Endometrial microvascular endothelial cells (primary cell): Measurements from ENCODE around the gene COL5A1. TPM values are rescaled to one million over a fixed set of nuclear protein-coding genes. Genes with fewer than 3 reads are reported as not detected.

Experiments
- in situ Hi-C: cut with HindIII; loops from 2 replicates; pipeline ENCODE4 v1.10.0; 2017; ENCODE audit warnings: low sequenced_read_pairs, low pct_unique_long_range_greater_than_20kb; ENCODE audit errors: inconsistent ontology term
- total RNA-seq: library from RNA; depleted of rRNA; stranded (reverse); fragments of >200 nt; gene quantifications from one replicate; pipeline ENCODE4 v1.2.3, GENCODE V29; 2015; ENCODE audit errors: inconsistent ontology term

COL5A1 gene
- total RNA-seq, 1 donor from 2014 or later: 23.8 TPM

- in situ Hi-C loops: no loop called here
Measured at GRCh38 chr9:134650431-134651190, 9.0 kb downstream of the COL5A1 start.

GRCh38 chr9:134651226-134651905 is 9.8 kb downstream of the COL5A1 start:
- in situ Hi-C loops: no loop called here

- in situ Hi-C loops: no loop called here
Measured at GRCh38 chr9:134652291-134653225, 11.0 kb downstream of the COL5A1 start.

GRCh38 chr9:134653259-134654009 is 11.8 kb downstream of the COL5A1 start:
- in situ Hi-C loops: no loop called here

- in situ Hi-C loops: no loop called here
Measured at GRCh38 chr9:134655101-134655500, 13.5 kb downstream of the COL5A1 start.

- in situ Hi-C loops: no loop called here
Measured at GRCh38 chr9:134655586-134656333, 14.2 kb downstream of the COL5A1 start.

- in situ Hi-C loops: no loop called here
Measured at GRCh38 chr9:134656334-134657006, 14.9 kb downstream of the COL5A1 start.

GRCh38 chr9:134657666-134658377 is 16.2 kb downstream of the COL5A1 start:
- in situ Hi-C loops: no loop called here

GRCh38 chr9:134658378-134658955 is 16.9 kb downstream of the COL5A1 start:
- in situ Hi-C loops: no loop called here

GRCh38 chr9:134659688-134660131 is 18.1 kb downstream of the COL5A1 start:
- in situ Hi-C loops: no loop called here

GRCh38 chr9:134660407-134660806 is 18.8 kb downstream of the COL5A1 start:
- in situ Hi-C loops: no loop called here

- in situ Hi-C loops: no loop called here
Measured at GRCh38 chr9:134661299-134661698, 19.7 kb downstream of the COL5A1 start.

GRCh38 chr9:134661791-134662142 is 20.2 kb downstream of the COL5A1 start:
- in situ Hi-C loops: no loop called here

GRCh38 chr9:134662143-134662876 is 20.7 kb downstream of the COL5A1 start:
- in situ Hi-C loops: no loop called here

GRCh38 chr9:134663084-134663483 is 21.5 kb downstream of the COL5A1 start:
- in situ Hi-C loops: no loop called here
